Mesendoderm (in vitro differentiated cells): ENCODE results near the gene GDE1.
A peak's percentile ranks its signal among the peaks of the same experiment; 100 is the strongest.

Experiments
- DNase-seq: peaks from one replicate; pipeline ENCODE4 v3.0.0; 2013
- H2AK5ac ChIP-seq: 2 replicates; pipeline ENCODE4 v1.6.1; 2013; ENCODE audit warnings: low read length, inconsistent platforms
- H2BK120ac ChIP-seq: 2 replicates; pipeline ENCODE4 v1.6.1; 2013; ENCODE audit warnings: low read depth, mild to moderate bottlenecking, low read length, moderate library complexity, mixed read lengths
- H2BK15ac ChIP-seq: replicated peaks from 2 replicates; pipeline ENCODE4 v1.6.1; 2013; ENCODE audit warnings: low read depth, mild to moderate bottlenecking, moderate library complexity
- H2BK5ac ChIP-seq: 2 replicates; pipeline ENCODE4 v1.6.1; 2013; ENCODE audit warnings: low read length, inconsistent platforms
- H3K18ac ChIP-seq: 2 replicates; pipeline ENCODE4 v1.6.1; 2013; ENCODE audit warnings: mild to moderate bottlenecking, low read length, mixed read lengths
- H3K23ac ChIP-seq: one replicate; pipeline ENCODE4 v1.6.1; 2013; ENCODE audit warnings: low read length
- H3K27ac ChIP-seq: 2 replicates; pipeline ENCODE4 v1.5.1; 2013; ENCODE audit warnings: low read depth, mild to moderate bottlenecking, inconsistent platforms, low read length, moderate library complexity
- H3K27me3 ChIP-seq: 2 replicates; pipeline ENCODE4 v1.6.1; 2013; ENCODE audit warnings: low read length, control low read depth, mild to moderate bottlenecking, inconsistent platforms; ENCODE audit not compliant: insufficient read depth, poor library complexity
- H3K36me3 ChIP-seq: 2 replicates; pipeline ENCODE4 v1.6.1; 2013; ENCODE audit warnings: low read length, inconsistent platforms; ENCODE audit not compliant: control insufficient read depth, insufficient read depth
- H3K4ac ChIP-seq: one replicate; pipeline ENCODE4 v1.6.1; 2013; ENCODE audit warnings: low read depth, mild to moderate bottlenecking, low read length, moderate library complexity
- H3K4me1 ChIP-seq: 2 replicates; pipeline ENCODE4 v1.6.1; 2013; ENCODE audit warnings: low read depth, low read length, inconsistent platforms; ENCODE audit not compliant: control insufficient read depth
- H3K4me2 ChIP-seq: 2 replicates; pipeline ENCODE4 v1.6.1; 2013; ENCODE audit warnings: low read length
- H3K4me3 ChIP-seq: 2 replicates; pipeline ENCODE4 v1.5.1; 2013; ENCODE audit warnings: mild to moderate bottlenecking, low read length
- H3K56ac ChIP-seq: one replicate; pipeline ENCODE4 v1.6.1; 2013; ENCODE audit warnings: low read length
- H3K79me1 ChIP-seq: 2 replicates; pipeline ENCODE4 v1.6.1; 2013; ENCODE audit warnings: low read length, inconsistent platforms
- H3K79me2 ChIP-seq: 2 replicates; pipeline ENCODE4 v1.6.1; 2013; ENCODE audit warnings: mild to moderate bottlenecking, low read length; ENCODE audit not compliant: control insufficient read depth, insufficient read depth
- H3K9ac ChIP-seq: 2 replicates; pipeline ENCODE4 v1.6.1; 2013; ENCODE audit warnings: low read length, inconsistent platforms
- H4K5ac ChIP-seq: one replicate; pipeline ENCODE4 v1.6.1; 2013; ENCODE audit warnings: low read length
- H4K8ac ChIP-seq: one replicate; pipeline ENCODE4 v1.6.1; 2013; ENCODE audit warnings: low read depth, mild to moderate bottlenecking, control low read depth, low read length, moderate library complexity
- WGBS: extraction: QIAGEN DNeasy Blood & Tissue Kit; methylation state at CpG from one replicate; pipeline ENCODE4 v1.1.7; 2013; ENCODE audit warnings: low lambda C conversion rate, missing lambda C conversion rate; ENCODE audit not compliant: insufficient coverage; ENCODE audit errors: extremely low coverage; 5-methylcytosine and 5-hydroxymethylcytosine counted together

Gene GDE1

DNA sequence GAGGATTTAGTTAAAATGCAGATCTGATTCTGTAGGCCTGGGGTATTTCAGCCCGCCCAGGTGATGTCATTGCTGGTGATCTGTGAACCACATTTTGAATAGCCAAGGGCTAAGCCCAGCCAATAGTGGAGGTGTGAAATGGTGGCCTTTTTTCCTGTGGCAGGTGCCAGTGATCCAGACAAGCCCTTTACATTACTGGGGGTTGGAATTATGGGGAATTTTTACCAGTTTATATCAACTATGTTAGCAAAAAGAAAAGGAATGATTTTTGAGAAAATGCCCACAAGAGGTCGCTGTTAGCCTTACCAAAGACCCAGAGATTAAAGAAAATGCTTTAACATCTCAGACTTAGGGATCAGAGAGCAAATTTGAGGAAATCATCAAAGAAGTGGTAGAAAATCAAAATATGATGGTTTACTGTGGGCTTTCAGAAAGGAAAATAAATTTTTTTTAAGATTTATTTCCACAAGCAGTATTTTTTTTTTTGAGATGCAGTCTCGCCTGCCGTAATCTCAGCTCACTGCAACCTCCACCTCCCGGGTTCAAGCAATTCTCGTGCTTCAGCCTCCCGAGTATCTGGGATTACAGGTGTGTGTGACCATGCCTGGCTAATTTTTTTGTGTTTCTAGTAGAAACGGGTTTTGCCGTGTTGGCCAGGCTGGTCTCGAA is 37.5 kb upstream of the GDE1 start:
- no CpG with 5 or more reads among the region's 10 CpGs for WGBS
- DNase-seq = peak; percentile 46
- Histone ChIP-seq H3K27me3 (no peaks in the 10 kb centered on the region), H3K4me2 (no peak overlapping the region), H3K4ac (no peak overlapping the region), H3K18ac (no peak overlapping the region), H3K9ac (no peak overlapping the region), H4K5ac (no peak overlapping the region), H2BK5ac (no peak overlapping the region), H3K4me3 (no peak overlapping the region), H3K56ac (no peak overlapping the region), H2BK15ac (no peak overlapping the region), H3K4me1 (no peaks in the 10 kb centered on the region), H3K27ac (no peak overlapping the region), H3K23ac (no peak overlapping the region), H3K36me3 (no peaks in the 10 kb centered on the region), H2AK5ac (no peak overlapping the region), H3K79me1 (peaks cover 4% of the 10 kb centered on the region), H4K8ac (no peak overlapping the region), H2BK120ac (no peak overlapping the region), H3K79me2 (no peaks in the 10 kb centered on the region)

GRCh38 chr16:19555938-19556771 is 34.3 kb upstream of the GDE1 start:
- WGBS = no CpG with 5 or more reads among the region's 19 CpGs
- peak overlapping the region; percentile 35 for H2BK5ac ChIP-seq
- H2BK15ac ChIP-seq = no peak overlapping the region
- no peak overlapping the region for H2BK120ac ChIP-seq
- peak overlapping the region; percentile 89 for H3K56ac ChIP-seq
- no peak overlapping the region for H3K23ac ChIP-seq
- peak overlapping the region; percentile 65 for H3K27ac ChIP-seq
- peak overlapping the region; percentile 82 for H3K18ac ChIP-seq
- H3K79me2 ChIP-seq = no peaks in the 10 kb centered on the region
- H4K8ac ChIP-seq = peak overlapping the region; percentile 41
- no peaks in the 10 kb centered on the region for H3K36me3 ChIP-seq
- H3K27me3 ChIP-seq = no peaks in the 10 kb centered on the region
- H4K5ac ChIP-seq = peak overlapping the region; percentile 49
- H3K9ac ChIP-seq = peak overlapping the region; percentile 76
- H3K4ac ChIP-seq = peak overlapping the region; percentile 56
- no peak overlapping the region for H2AK5ac ChIP-seq
- H3K4me2 ChIP-seq = peak overlapping the region; percentile 42
- H3K79me1 ChIP-seq = peaks cover 2% of the 10 kb centered on the region
- H3K4me1 ChIP-seq = no peaks in the 10 kb centered on the region
- H3K4me3 ChIP-seq = peak overlapping the region; percentile 82
- DNase-seq = peak; percentile 98

DNA sequence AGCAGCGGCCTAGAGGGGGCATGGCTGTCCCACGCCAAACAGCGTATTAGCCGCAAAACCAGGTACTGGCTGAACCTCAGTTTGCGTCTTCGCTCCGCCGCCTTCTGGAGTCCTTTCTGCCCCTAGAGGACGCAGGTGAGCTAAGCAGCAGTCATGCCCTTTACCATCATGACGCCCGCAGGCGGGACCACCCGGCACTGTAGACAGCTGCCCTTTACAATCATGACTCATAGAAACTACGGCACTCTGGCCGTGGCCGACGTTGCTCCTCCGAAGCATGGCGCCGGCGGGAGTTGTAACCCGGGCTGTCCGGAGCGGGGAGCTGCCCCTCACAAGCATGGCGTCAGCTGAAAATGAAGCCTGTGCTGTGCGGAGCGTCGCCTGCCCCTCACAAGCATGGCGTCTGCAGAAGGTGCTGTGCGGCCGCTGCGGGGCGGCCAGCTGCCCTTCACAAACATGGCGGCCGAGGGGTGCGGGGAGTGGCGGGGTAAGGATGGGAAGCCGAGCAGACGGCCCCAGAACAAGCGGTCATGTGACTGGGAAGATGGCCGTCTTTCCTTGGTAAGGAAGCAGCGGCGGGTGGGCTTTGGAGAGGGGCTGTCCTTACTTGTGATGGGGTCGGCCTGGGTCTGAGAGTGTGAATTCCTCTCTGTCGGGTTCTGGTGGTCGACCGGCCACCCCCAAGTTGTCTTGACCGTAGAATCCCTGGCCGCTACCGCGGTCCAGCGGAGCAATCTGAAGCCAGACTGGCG is 33.5 kb upstream of the GDE1 start, which contains the start of gene VPS35L:
Gene VPS35L (plus strand): TSS at position 518 of the 752 bp plus-strand sequence. CDS start 27 bp downstream, at position 545.
- no peaks in the 10 kb centered on the region for H3K4me1 ChIP-seq
- no peak within 1 kb of the TSS for H2BK120ac ChIP-seq
- peak; percentile 99 for DNase-seq
- H4K8ac ChIP-seq = peak within 1 kb of the TSS; percentile 41
- peaks cover 2% of the 10 kb centered on the region for H3K79me1 ChIP-seq
- H3K27ac ChIP-seq = peak within 1 kb of the TSS; percentile 65
- H2BK15ac ChIP-seq = no peak within 1 kb of the TSS
- WGBS = no CpG with 5 or more reads among the region's 53 CpGs
- no peaks in the 10 kb centered on the region for H3K79me2 ChIP-seq
- peak within 1 kb of the TSS; percentile 82 for H3K4me3 ChIP-seq
- peak within 1 kb of the TSS; percentile 78 for H2BK5ac ChIP-seq
- peak within 1 kb of the TSS; percentile 82 for H3K18ac ChIP-seq
- H4K5ac ChIP-seq = peak within 1 kb of the TSS; percentile 49
- peak within 1 kb of the TSS; percentile 85 for H3K4me2 ChIP-seq
- H3K4ac ChIP-seq = peak within 1 kb of the TSS; percentile 56
- H3K56ac ChIP-seq = peak within 1 kb of the TSS; percentile 95
- peak within 1 kb of the TSS; percentile 84 for H3K9ac ChIP-seq
- peak within 1 kb of the TSS; percentile 16 for H3K23ac ChIP-seq
- no peak within 1 kb of the TSS for H2AK5ac ChIP-seq
- H3K36me3 ChIP-seq = no peaks in the 10 kb centered on the region
- H3K27me3 ChIP-seq = no peaks in the 10 kb centered on the region

- no peak overlapping the region for H3K27ac ChIP-seq
- no peaks in the 10 kb centered on the region for H3K4me1 ChIP-seq
- H2BK5ac ChIP-seq = no peak overlapping the region
- no peaks in the 10 kb centered on the region for H3K36me3 ChIP-seq
- H3K23ac ChIP-seq = no peak overlapping the region
- no peak overlapping the region for H2BK15ac ChIP-seq
- no peak overlapping the region for H3K9ac ChIP-seq
- H3K79me2 ChIP-seq = no peaks in the 10 kb centered on the region
- DNase-seq = no peak
- H4K8ac ChIP-seq = no peak overlapping the region
- H3K27me3 ChIP-seq = no peaks in the 10 kb centered on the region
- no peak overlapping the region for H2AK5ac ChIP-seq
- no peak overlapping the region for H3K18ac ChIP-seq
- H2BK120ac ChIP-seq = no peak overlapping the region
- H3K56ac ChIP-seq = no peak overlapping the region
- no peak overlapping the region for H4K5ac ChIP-seq
- H3K4me2 ChIP-seq = no peak overlapping the region
- no peak overlapping the region for H3K4me3 ChIP-seq
- H3K79me1 ChIP-seq = no peaks in the 10 kb centered on the region
- H3K4ac ChIP-seq = no peak overlapping the region
These were observed 27.8 kb upstream of the GDE1 start for GRCh38 chr16:19549673-19550072.

DNA sequence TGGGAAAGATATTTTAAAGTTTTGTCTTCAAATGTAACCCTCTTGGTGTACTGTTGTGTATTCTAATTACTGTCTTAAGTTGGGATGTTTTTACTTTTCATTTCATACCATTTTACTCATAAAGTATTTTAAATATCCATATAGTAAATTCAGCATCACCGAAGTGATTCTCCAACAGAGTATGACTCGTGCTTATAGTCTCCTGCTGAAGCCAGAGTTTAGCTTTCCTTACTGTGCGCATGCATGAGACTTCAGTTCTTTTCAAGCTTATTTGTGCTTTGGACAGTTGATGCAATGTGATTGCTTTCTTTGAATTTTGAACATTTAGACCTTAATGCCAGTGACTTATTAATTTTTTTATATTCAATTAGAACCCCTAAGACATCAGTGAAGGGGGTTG is 26.2 kb upstream of the GDE1 start:
- no peaks in the 10 kb centered on the region for H3K36me3 ChIP-seq
- no peak overlapping the region for H3K18ac ChIP-seq
- no peaks in the 10 kb centered on the region for H3K27me3 ChIP-seq
- H3K4me3 ChIP-seq = no peak overlapping the region
- no peak overlapping the region for H2BK5ac ChIP-seq
- no peak overlapping the region for H3K4me2 ChIP-seq
- WGBS = no CpG with 5 or more reads among the region's 3 CpGs
- no peak for DNase-seq
- no peak overlapping the region for H4K8ac ChIP-seq
- H2AK5ac ChIP-seq = no peak overlapping the region
- no peaks in the 10 kb centered on the region for H3K79me2 ChIP-seq
- H3K23ac ChIP-seq = no peak overlapping the region
- no peak overlapping the region for H3K56ac ChIP-seq
- H3K79me1 ChIP-seq = no peaks in the 10 kb centered on the region
- H3K9ac ChIP-seq = no peak overlapping the region
- no peak overlapping the region for H3K27ac ChIP-seq
- no peak overlapping the region for H2BK120ac ChIP-seq
- no peaks in the 10 kb centered on the region for H3K4me1 ChIP-seq
- H2BK15ac ChIP-seq = no peak overlapping the region
- no peak overlapping the region for H4K5ac ChIP-seq
- H3K4ac ChIP-seq = no peak overlapping the region
